Measurements from ENCODE around the gene LRBA. TPM values are rescaled to one million over a fixed set of nuclear protein-coding genes. Genes with fewer than 3 reads are reported as not detected.

LRBA gene
- total RNA-seq, 2 donors from 2014 or later: 30.9 to 33.7 TPM

DNA sequence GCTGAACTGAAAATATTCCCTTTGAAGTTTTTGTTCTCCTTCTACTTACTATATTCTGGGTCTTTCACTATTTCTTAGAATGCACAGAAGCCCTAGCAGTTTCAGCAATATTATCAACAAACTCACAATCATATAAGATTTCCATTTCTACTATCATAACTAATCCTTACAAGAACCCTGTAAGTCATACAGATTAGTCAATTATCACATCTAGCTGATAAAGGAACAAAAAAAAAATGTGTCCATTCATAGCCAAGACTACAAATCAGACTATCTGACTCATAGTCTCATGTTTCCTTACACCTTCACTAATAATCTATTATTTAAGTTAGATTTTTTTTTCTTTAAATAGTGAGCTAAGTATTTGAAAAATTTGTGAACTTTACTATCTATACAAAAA is 72.5 kb downstream of the LRBA start:
- no peak overlapping the region for H3K4me3 ChIP-seq
- TF ChIP-seq, protein P1, sequence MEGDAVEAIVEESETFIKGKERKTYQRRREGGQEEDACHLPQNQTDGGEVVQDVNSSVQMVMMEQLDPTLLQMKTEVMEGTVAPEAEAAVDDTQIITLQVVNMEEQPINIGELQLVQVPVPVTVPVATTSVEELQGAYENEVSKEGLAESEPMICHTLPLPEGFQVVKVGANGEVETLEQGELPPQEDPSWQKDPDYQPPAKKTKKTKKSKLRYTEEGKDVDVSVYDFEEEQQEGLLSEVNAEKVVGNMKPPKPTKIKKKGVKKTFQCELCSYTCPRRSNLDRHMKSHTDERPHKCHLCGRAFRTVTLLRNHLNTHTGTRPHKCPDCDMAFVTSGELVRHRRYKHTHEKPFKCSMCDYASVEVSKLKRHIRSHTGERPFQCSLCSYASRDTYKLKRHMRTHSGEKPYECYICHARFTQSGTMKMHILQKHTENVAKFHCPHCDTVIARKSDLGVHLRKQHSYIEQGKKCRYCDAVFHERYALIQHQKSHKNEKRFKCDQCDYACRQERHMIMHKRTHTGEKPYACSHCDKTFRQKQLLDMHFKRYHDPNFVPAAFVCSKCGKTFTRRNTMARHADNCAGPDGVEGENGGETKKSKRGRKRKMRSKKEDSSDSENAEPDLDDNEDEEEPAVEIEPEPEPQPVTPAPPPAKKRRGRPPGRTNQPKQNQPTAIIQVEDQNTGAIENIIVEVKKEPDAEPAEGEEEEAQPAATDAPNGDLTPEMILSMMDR (IDR thresholded peaks at IDR 0.05): no peak
- H3K27me3 ChIP-seq (replicated peaks; ENCODE audit: insufficient read depth): no peaks in the 10 kb centered on the region
- DNase-seq (ENCODE audit: low spot score): no peak
- ATAC-seq (ENCODE audit: insufficient number of reproducible peaks, low FRiP score, low read depth): no peak
- H3K4me1 ChIP-seq (ENCODE audit: control insufficient read depth in 1 of 2, low read depth in 2 of 2): no peaks in the 10 kb centered on the region
- no peaks in the 10 kb centered on the region for H3K9me3 ChIP-seq
- H3K36me3 ChIP-seq: no peaks in the 10 kb centered on the region
- H3K27ac ChIP-seq: no peak overlapping the region

DNA sequence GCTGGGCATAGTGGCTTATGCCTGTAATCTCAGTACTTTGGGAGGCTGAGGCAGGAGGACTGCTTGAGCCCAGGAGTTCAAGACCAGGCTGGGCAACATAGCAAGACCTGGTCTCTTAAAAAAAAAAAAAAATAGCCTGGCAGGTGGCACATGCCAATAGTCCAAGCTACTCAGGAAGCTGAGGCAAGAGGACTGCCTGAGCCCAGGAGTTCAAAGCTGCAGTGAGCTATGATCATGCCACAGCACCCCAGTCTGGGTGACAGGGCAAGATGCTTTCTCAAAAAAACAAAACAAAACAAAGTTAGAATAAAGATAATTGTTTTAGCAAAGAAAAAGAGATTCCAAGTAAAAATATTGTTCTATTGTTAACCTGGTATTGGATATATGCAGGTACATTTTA is 75.0 kb downstream of the LRBA start:
- TF ChIP-seq, protein P1 (IDR thresholded peaks at IDR 0.05): no peak
- Histone ChIP-seq H3K4me3 (no peak overlapping the region), H3K36me3 (no peaks in the 10 kb centered on the region), H3K9me3 (no peaks in the 10 kb centered on the region), H3K27me3 (replicated peaks; ENCODE audit: insufficient read depth) (no peaks in the 10 kb centered on the region), H3K4me1 (ENCODE audit: control insufficient read depth in 1 of 2, low read depth in 2 of 2) (no peaks in the 10 kb centered on the region), H3K27ac (no peak overlapping the region)
- no peak for DNase-seq (ENCODE audit: low spot score)
- ATAC-seq (ENCODE audit: insufficient number of reproducible peaks, low FRiP score, low read depth): no peak

DNA sequence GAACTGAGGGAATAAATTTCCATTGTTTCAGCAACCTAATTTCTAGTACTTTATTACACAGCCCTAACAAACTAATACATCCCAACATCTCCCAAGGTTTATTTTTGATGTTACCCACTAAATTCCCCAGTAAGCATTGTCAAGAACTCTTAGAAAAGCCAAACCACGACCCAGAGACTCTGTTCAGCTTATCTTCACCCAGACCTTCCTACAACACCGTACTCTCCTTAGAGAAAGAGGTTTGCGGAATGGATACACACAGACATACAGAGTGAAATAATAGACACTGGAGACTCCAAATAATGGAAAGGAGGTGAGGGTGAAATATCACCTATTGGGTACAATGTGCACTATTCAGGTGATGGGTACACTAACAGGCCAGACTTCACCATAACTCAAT is 75.6 kb downstream of the LRBA start:
- TF ChIP-seq, protein P1 (IDR thresholded peaks at IDR 0.05): no peak
- no peak for DNase-seq (ENCODE audit: low spot score)
- ATAC-seq (ENCODE audit: insufficient number of reproducible peaks, low FRiP score, low read depth): no peak
- Histone ChIP-seq H3K4me3 (no peak overlapping the region), H3K9me3 (no peaks in the 10 kb centered on the region), H3K4me1 (ENCODE audit: control insufficient read depth in 1 of 2, low read depth in 2 of 2) (no peaks in the 10 kb centered on the region), H3K27me3 (replicated peaks; ENCODE audit: insufficient read depth) (no peaks in the 10 kb centered on the region), H3K36me3 (no peaks in the 10 kb centered on the region), H3K27ac (no peak overlapping the region)

DNA sequence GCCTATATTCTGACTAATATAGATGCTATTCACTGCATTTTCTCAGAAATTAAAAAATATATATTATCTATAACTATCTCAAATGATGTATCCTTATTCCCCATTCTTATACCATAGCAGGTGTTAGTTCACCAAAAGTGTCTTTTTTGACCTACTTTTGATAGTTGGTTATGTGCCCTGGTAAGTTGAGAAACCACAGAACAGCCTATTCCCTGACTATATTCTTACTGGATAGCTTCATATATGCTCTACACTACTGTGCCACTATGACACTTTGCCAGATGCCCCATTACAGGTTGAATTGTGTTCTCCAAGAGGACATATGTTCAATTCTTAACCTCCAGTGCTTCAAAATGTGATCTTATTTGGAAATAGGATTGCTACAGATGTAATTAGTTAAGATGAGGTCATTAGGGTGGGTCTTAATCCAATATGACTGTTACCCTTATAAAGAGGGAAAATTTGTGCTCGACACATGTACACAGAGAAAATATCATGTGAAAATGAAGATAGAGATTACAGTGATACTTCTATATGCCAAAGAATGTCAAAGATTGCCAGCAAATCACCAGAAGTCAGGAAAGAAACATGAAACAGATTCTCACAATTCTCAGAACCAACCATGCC is 76.1 kb downstream of the LRBA start:
- Histone ChIP-seq H3K4me3 (no peak overlapping the region), H3K27ac (no peak overlapping the region), H3K36me3 (no peaks in the 10 kb centered on the region), H3K27me3 (replicated peaks; ENCODE audit: insufficient read depth) (no peaks in the 10 kb centered on the region), H3K4me1 (ENCODE audit: control insufficient read depth in 1 of 2, low read depth in 2 of 2) (no peaks in the 10 kb centered on the region), H3K9me3 (no peaks in the 10 kb centered on the region)
- no peak for DNase-seq (ENCODE audit: low spot score)
- ATAC-seq (ENCODE audit: insufficient number of reproducible peaks, low FRiP score, low read depth): no peak
- TF ChIP-seq, protein P1 (IDR thresholded peaks at IDR 0.05): no peak

DNA sequence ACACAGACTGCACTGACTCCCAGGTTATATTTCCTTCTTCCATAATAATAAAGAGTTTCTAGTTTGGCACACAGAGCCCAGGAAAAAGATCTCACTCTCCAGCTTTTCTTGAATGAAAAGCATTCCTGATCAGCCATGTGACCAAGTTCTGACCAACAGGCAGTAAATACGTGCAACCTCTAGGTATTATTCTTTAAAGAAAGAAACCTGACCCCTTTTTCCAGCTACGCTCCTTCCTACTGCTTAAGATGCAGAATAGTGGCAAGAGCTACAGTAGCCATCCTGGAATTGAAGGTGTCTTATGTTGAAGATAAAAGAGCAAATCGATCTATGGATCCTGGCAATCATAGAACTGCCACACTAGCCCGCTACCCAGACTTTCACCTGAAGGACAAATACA is 76.7 kb downstream of the LRBA start:
- no peak for ATAC-seq (ENCODE audit: insufficient number of reproducible peaks, low FRiP score, low read depth)
- no peak overlapping the region for H3K27ac ChIP-seq
- H3K27me3 ChIP-seq (replicated peaks; ENCODE audit: insufficient read depth): no peaks in the 10 kb centered on the region
- H3K4me3 ChIP-seq: no peak overlapping the region
- DNase-seq (ENCODE audit: low spot score): no peak
- no peaks in the 10 kb centered on the region for H3K36me3 ChIP-seq
- no peaks in the 10 kb centered on the region for H3K9me3 ChIP-seq
- H3K4me1 ChIP-seq (ENCODE audit: control insufficient read depth in 1 of 2, low read depth in 2 of 2): no peaks in the 10 kb centered on the region
- TF ChIP-seq, protein P1 (IDR thresholded peaks at IDR 0.05): no peak

Data from thoracic aorta (tissue), 2 donors.